Glutamatergic neuron (in vitro differentiated cells): Measurements from ENCODE around the gene FBXL14. TPM values are rescaled to one million over a fixed set of nuclear protein-coding genes. Genes with fewer than 3 reads are reported as not detected.

Experiments
- DNase-seq: peaks from one replicate; pipeline ENCODE4 v3.0.0; 2022
- H3K27ac Mint-ChIP-seq: one replicate; pipeline ENCODE4 v1.8.0; 2020; ENCODE audit warnings: mild to moderate bottlenecking, mixed read lengths, inconsistent platforms; ENCODE audit not compliant: unreplicated experiment
- H3K27me3 Mint-ChIP-seq: one replicate; pipeline ENCODE4 v1.8.0; 2020; ENCODE audit warnings: mild to moderate bottlenecking, moderate library complexity, mixed read lengths, inconsistent platforms; ENCODE audit not compliant: unreplicated experiment
- H3K36me3 Mint-ChIP-seq: one replicate; pipeline ENCODE4 v1.8.0; 2020; ENCODE audit warnings: mild to moderate bottlenecking, mixed read lengths, inconsistent platforms; ENCODE audit not compliant: unreplicated experiment
- H3K4me1 Mint-ChIP-seq: one replicate; pipeline ENCODE4 v1.8.0; 2020; ENCODE audit warnings: mild to moderate bottlenecking, low read depth, mixed read lengths, inconsistent platforms; ENCODE audit not compliant: unreplicated experiment
- H3K4me3 Mint-ChIP-seq: one replicate; pipeline ENCODE4 v1.8.0; 2020; ENCODE audit warnings: mild to moderate bottlenecking, mixed read lengths, inconsistent platforms; ENCODE audit not compliant: unreplicated experiment
- H3K9me3 Mint-ChIP-seq: one replicate; pipeline ENCODE4 v1.8.0; 2020; ENCODE audit warnings: mild to moderate bottlenecking, moderate library complexity, mixed read lengths, inconsistent platforms; ENCODE audit not compliant: unreplicated experiment
- CTCF ChIP-seq: fragments of 200-600 bp; sonication (generic); IDR thresholded peaks from one replicate; pipeline ENCODE4 v1.5.0; 2021; ENCODE audit not compliant: partially characterized antibody, unreplicated experiment
- total RNA-seq: library from RNA; stranded (reverse); fragmentation: NEBNext Ultra II Directional; extraction: Animal tissue kit (Norgen Biotek cat#: 25700); gene quantifications from one replicate; pipeline ENCODE4 v1.2.1, GENCODE V29; 2021; ENCODE audit not compliant: unreplicated experiment

Gene FBXL14
- total RNA-seq, 1 donor from 2014 or later: 28.8 TPM

- TF ChIP-seq CTCF: no peak
- Mint-ChIP-seq H3K4me1 (peaks cover 16% of the 10 kb centered on the region), H3K9me3 (peaks cover 11% of the 10 kb centered on the region), H3K36me3 (no peaks in the 10 kb centered on the region), H3K4me3 (peak overlapping the region; percentile 1), H3K27me3 (peaks cover 24% of the 10 kb centered on the region), H3K27ac (no peak overlapping the region)
- no peak for DNase-seq
These were observed 62.6 kb downstream of the FBXL14 start for GRCh38 chr12:1531654-1532374.

GRCh38 chr12:1531153-1531653, 63.2 kb downstream of the FBXL14 start:
- H3K36me3 Mint-ChIP-seq: no peaks in the 10 kb centered on the region
- peaks cover 11% of the 10 kb centered on the region for H3K9me3 Mint-ChIP-seq
- H3K4me1 Mint-ChIP-seq: peaks cover 16% of the 10 kb centered on the region
- peak overlapping the region; percentile 57 for H3K4me3 Mint-ChIP-seq
- no peak overlapping the region for H3K27ac Mint-ChIP-seq
- DNase-seq: peak; percentile 48
- no peak for TF ChIP-seq CTCF
- H3K27me3 Mint-ChIP-seq: peaks cover 26% of the 10 kb centered on the region

- Mint-ChIP-seq H3K27ac (no peak overlapping the region), H3K4me3 (no peak overlapping the region), H3K27me3 (peaks cover 22% of the 10 kb centered on the region), H3K9me3 (peaks cover 11% of the 10 kb centered on the region), H3K4me1 (peaks cover 16% of the 10 kb centered on the region), H3K36me3 (no peaks in the 10 kb centered on the region)
- no peak for DNase-seq
- TF ChIP-seq CTCF: no peak
These were observed 63.7 kb downstream of the FBXL14 start for GRCh38 chr12:1530592-1531152.

- H3K27ac Mint-ChIP-seq: no peak overlapping the region
- H3K9me3 Mint-ChIP-seq: peaks cover 15% of the 10 kb centered on the region
- H3K4me1 Mint-ChIP-seq: peaks cover 16% of the 10 kb centered on the region
- peaks cover 21% of the 10 kb centered on the region for H3K27me3 Mint-ChIP-seq
- DNase-seq: peak; percentile 47
- no peaks in the 10 kb centered on the region for H3K36me3 Mint-ChIP-seq
- TF ChIP-seq CTCF: no peak
- H3K4me3 Mint-ChIP-seq: peak overlapping the region; percentile 84
These were observed 64.4 kb downstream of the FBXL14 start for GRCh38 chr12:1529862-1530591.
